Sigmoid colon (tissue), 7 donors: ENCODE data around the gene SLC4A9. TPM values are rescaled to one million over a fixed set of nuclear protein-coding genes. Genes with fewer than 3 reads are reported as not detected.
"Not testable (repeated sequence)": the region's sequence is repeated elsewhere in the genome, so short reads cannot be mapped to it uniquely, and the experiment has no call there.

ENCODE experiments used
- DNase-seq: peaks from one replicate; pipeline ENCODE4 v3.0.0-alpha.2; 2019
- H3K27ac ChIP-seq, 4 donors: fragments of 200-600 bp; sonication (generic); one replicate each; pipeline ENCODE4 v1.5.1; 2016 to 2019; ENCODE audit warnings: mild to moderate bottlenecking in 1 of 4
- H3K27me3 ChIP-seq, 3 donors: fragments of 200-600 bp; sonication (generic); one replicate each; pipeline ENCODE4 v1.5.1; 2019; ENCODE audit warnings: mild to moderate bottlenecking in 1 of 3
- H3K36me3 ChIP-seq, 4 donors: fragments of 200-600 bp; sonication (generic); one replicate each; pipeline ENCODE4 v1.5.1; 2016 to 2019
- H3K4me1 ChIP-seq, 4 donors: fragments of 200-600 bp; sonication (generic); one replicate each; pipeline ENCODE4 v1.5.1; 2017 to 2019
- H3K4me3 ChIP-seq, 4 donors: fragments of 200-600 bp; sonication (generic); one replicate each; pipeline ENCODE4 v1.5.1; 2017 to 2019; ENCODE audit warnings: mild to moderate bottlenecking in 2 of 4, moderate library complexity in 1 of 4
- H3K9me3 ChIP-seq, 4 donors: fragments of 200-600 bp in 3 of 4; sonication (generic) in 3 of 4; one replicate each; pipeline versions ENCODE4 v1.5.1 to v1.6.1; 2013 to 2019
- EP300 ChIP-seq, 4 donors: sonication (generic); formaldehyde crosslinking; IDR thresholded peaks; one replicate each; pipeline ENCODE4 v1.6.1; 2017; ENCODE audit warnings: antibody characterized with exemption in 4 of 4
- POLR2A ChIP-seq, 2 donors: fragments of 450-650 bp; IDR thresholded peaks; one replicate each; pipeline ENCODE4 v1.6.1; 2016; ENCODE audit warnings: antibody characterized with exemption in 2 of 2, mild to moderate bottlenecking in 2 of 2, moderate library complexity in 2 of 2
- POLR2AphosphoS5 ChIP-seq, 4 donors: sonication (generic); formaldehyde crosslinking; IDR thresholded peaks; one replicate each; pipeline ENCODE4 v1.6.1; 2017; ENCODE audit warnings: antibody characterized with exemption in 4 of 4
- WGBS, 2 donors: extraction: QIAGEN DNeasy Blood & Tissue Kit; methylation state at CpG; one replicate each; pipeline ENCODE4 v1.1.7; 2013; 5-methylcytosine and 5-hydroxymethylcytosine counted together
- intact Hi-C: fragments of 100-400 bp; cut with DNase I; formaldehyde crosslinking; loops from one replicate; pipeline ENCODE4 v1.15.1; 2023
- polyA plus RNA-seq, 3 donors: library from polyadenylated mRNA; stranded (reverse); fragments of 200-250 nt; gene quantifications; one replicate each; pipeline ENCODE4 v1.2.3, GENCODE V29; 2013
- small RNA-seq, 3 donors: library from RNA; depleted of rRNA; stranded (forward); fragments of <200 nt; gene quantifications; one replicate each; pipeline ENCODE3, GENCODE V24; 2016
- total RNA-seq, 4 donors: library from RNA; depleted of rRNA; stranded (reverse); fragments of >200 nt; gene quantifications; one replicate each; pipeline ENCODE4 v1.1.0, GENCODE V29; 2016
- TF ChIP-seq, protein P1 (sequence below), 4 experiments: fragments of 450-650 bp in 3 of 4; fragments of 200-600 bp in 1 of 4; IDR thresholded peaks; one replicate each; pipeline ENCODE4 v1.5.1; 2016 to 2019; ENCODE audit warnings: antibody characterized with exemption in 4 of 4, mild to moderate bottlenecking in 3 of 4, moderate library complexity in 2 of 4
- donor health status: healthy with polysubstance abuse.
- donor health status: Bipolar disorder and iron deficiency.
- donor health status: healthy.

SLC4A9 gene
- total and polyA plus RNA-seq, 7 donors, result 0.25 TPM; not detected in 6

DNA sequence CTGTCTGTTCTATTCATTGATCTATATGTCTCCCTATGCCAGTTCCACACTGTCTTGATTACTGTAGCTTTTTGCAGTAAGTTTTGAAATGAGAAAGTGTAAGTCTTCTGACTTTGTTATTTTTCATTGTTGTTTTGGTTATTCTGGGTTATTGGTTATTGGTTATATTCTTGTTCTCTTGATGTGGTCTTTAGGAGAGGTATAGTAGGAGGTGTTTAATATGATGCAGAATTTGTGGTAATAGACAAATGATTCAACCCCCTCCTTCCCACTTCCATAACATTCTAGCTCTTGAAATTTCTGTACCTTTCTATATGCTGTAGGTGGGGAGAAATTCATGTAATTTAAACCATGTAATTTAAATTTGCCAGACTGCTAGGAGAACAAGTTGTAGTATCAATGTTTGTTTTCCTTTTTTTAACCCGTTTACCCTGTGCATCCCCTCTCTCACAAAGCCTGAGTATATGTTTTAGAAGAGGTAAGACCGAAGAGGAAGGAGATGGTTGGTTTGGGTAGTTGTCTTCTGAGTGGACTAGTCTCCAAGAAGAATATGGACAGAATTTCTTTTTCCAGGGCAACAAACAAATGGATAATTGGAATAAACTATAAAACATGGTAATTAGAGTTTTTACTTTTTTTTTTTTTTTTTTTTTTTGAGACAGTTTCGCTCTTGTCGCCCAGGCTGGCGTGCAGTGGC is 60.8 kb downstream of the SLC4A9 start:
- H3K27ac ChIP-seq, result no peak overlapping the region
- peaks cover 0 to 22% (median 9%) of the 10 kb centered on the region in 4 donors for H3K4me1 ChIP-seq
- DNase-seq, result no peak
- no peaks in the 10 kb centered on the region for H3K36me3 ChIP-seq
- no peaks in the 10 kb centered on the region for H3K27me3 ChIP-seq
- TF ChIP-seq POLR2A (IDR thresholded peaks at IDR 0.05), result no peak
- no peak for TF ChIP-seq POLR2AphosphoS5 (IDR thresholded peaks at IDR 0.05)
- no peak overlapping the region for H3K4me3 ChIP-seq
- no peaks in the 10 kb centered on the region for H3K9me3 ChIP-seq
- WGBS, 2 donors, result 89 to 91% methylated on average over 5 of the region's 5 CpGs
- intact Hi-C loops, result no loop called here

DNA sequence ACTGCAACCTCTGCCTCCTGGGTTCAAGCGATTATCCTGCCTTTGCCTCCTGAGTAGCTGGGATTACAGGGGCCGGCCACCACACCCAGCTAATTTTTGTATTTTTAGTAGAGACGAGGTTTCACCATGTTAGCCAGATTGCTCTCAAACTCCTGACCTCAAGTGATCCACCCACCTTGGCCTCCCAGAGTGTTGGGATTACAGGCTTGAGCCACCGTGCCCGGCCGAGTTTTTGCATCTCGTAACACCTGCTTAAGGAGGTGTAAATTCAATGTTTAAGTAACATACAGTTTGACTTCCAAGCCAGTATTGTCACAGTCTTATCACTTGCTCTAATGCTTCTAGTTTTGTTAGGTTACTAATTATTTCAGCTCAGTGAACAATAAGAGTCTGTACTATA is 61.4 kb downstream of the SLC4A9 start:
- intact Hi-C loops, H3K27me3 ChIP-seq, H3K27ac ChIP-seq, H3K4me3 ChIP-seq, H3K9me3 ChIP-seq, DNase-seq, H3K36me3 ChIP-seq: not testable (repeated sequence)
- peaks cover 0 to 22% (median 9%) of the 10 kb centered on the region in 4 donors for H3K4me1 ChIP-seq
- WGBS, 2 donors, result 91% methylated on average over 7 of the region's 7 CpGs

DNA sequence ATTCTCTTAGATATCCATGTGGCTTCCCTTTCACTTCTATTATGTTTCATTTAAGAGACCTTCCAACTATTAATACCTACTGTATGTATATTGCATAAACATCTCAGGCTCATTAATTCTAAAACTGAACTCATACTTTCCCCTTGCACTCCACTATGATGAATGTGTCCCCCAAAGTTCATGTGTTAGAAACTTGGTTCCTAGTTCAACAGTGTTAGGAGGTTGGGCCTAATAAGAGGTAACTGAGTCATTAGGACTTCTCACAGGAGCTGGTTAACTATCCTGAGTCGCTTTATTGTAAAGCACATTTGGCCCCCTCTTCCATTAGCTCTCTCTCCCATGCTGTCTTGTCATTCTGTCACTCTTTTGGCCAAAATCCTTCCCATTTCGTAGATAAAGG is 63.6 kb downstream of the SLC4A9 start:
- Histone ChIP-seq H3K9me3 (no peaks in the 10 kb centered on the region), H3K4me1 (peaks cover 0 to 22% (median 9%) of the 10 kb centered on the region in 4 donors)

DNA sequence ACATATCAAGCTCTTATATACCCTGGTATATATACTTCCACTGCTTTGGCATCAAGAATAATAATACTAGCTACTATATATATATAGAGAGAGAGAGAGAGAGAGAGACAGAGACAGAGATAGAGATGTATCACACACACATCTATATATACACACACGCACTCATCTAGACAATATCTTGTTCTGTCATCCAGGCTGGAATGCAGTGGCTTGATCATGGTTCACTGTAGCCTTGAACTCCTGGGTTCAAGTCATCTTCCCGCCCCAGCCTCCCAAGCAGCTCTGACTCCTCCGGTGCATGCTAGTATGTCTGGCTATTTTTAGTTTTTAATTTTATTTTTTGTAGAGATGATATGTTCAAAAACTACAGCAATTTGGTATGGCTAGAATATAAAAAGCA is 64.1 kb downstream of the SLC4A9 start:
- Histone ChIP-seq H3K27me3 (no peaks in the 10 kb centered on the region), H3K9me3 (no peaks in the 10 kb centered on the region), H3K27ac (no peak overlapping the region), H3K36me3 (no peaks in the 10 kb centered on the region), H3K4me1 (peaks cover 0 to 16% (median 9%) of the 10 kb centered on the region in 4 donors), H3K4me3 (no peak overlapping the region)
- DNase-seq, result no peak
- WGBS, 2 donors, result 63 to 80% methylated on average over 3 of the region's 3 CpGs
- intact Hi-C loops, result no loop called here
- TF ChIP-seq POLR2AphosphoS5 (IDR thresholded peaks at IDR 0.05) (no peak), EP300 (IDR thresholded peaks at IDR 0.05) (no peak), POLR2A (IDR thresholded peaks at IDR 0.05) (no peak)
- TF ChIP-seq, protein P1, sequence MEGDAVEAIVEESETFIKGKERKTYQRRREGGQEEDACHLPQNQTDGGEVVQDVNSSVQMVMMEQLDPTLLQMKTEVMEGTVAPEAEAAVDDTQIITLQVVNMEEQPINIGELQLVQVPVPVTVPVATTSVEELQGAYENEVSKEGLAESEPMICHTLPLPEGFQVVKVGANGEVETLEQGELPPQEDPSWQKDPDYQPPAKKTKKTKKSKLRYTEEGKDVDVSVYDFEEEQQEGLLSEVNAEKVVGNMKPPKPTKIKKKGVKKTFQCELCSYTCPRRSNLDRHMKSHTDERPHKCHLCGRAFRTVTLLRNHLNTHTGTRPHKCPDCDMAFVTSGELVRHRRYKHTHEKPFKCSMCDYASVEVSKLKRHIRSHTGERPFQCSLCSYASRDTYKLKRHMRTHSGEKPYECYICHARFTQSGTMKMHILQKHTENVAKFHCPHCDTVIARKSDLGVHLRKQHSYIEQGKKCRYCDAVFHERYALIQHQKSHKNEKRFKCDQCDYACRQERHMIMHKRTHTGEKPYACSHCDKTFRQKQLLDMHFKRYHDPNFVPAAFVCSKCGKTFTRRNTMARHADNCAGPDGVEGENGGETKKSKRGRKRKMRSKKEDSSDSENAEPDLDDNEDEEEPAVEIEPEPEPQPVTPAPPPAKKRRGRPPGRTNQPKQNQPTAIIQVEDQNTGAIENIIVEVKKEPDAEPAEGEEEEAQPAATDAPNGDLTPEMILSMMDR (IDR thresholded peaks at IDR 0.05), result no peak

More for the DNA sequence above, 63.6 kb downstream of the SLC4A9 start:
- intact Hi-C loops, result no loop called here
- WGBS, 2 donors, result 94 to 99% methylated on average over 2 of the region's 2 CpGs
- no peak overlapping the region for H3K27ac ChIP-seq
- H3K27me3 ChIP-seq, result no peaks in the 10 kb centered on the region
- H3K4me3 ChIP-seq, result no peak overlapping the region
- DNase-seq, result no peak
- no peaks in the 10 kb centered on the region for H3K36me3 ChIP-seq
- TF ChIP-seq EP300 (IDR thresholded peaks at IDR 0.05) (no peak), POLR2AphosphoS5 (IDR thresholded peaks at IDR 0.05) (no peak), POLR2A (IDR thresholded peaks at IDR 0.05) (no peak)
- TF ChIP-seq, protein P1 (IDR thresholded peaks at IDR 0.05), result no peak

Small RNA genes lying within 50 kb of the gene (small RNA-seq; reads per million reads assigned to genes)
- gene RNU4-14P, result 0 reads per million in 3 donors

Other genes with a start within 250 kb of the SLC4A9 start
- gene PURA, start 246.1 kb upstream of the SLC4A9 start, total RNA-seq, result 10 to 100 TPM; 36.4 to 59.8 (median 40.3) TPM
- gene PURA, start 246.1 kb upstream of the SLC4A9 start, polyA plus RNA-seq, result 1 to 10 TPM; 3.6 to 4.8 (median 4.2) TPM
- 10 to 100 TPM; 24.7 to 35.2 (median 30.0) TPM for gene IGIP, start 234.3 kb upstream of the SLC4A9 start, total RNA-seq
- gene IGIP, start 234.3 kb upstream of the SLC4A9 start, polyA plus RNA-seq, result 1 to 10 TPM; 3.5 to 6.0 (median 3.9) TPM
- 10 to 100 TPM; 23.8 to 51.7 (median 36.2) TPM for gene CYSTM1, start 185.0 kb upstream of the SLC4A9 start, total RNA-seq
- 100 to 1,000 TPM; 207 to 597 (median 398) TPM for gene CYSTM1, start 185.0 kb upstream of the SLC4A9 start, polyA plus RNA-seq
- 100 to 1,000 TPM in 3 of 4 donors, 10 to 100 TPM in 1; 88.2 to 159 (median 123) TPM for gene PFDN1, start 57.1 kb upstream of the SLC4A9 start, total RNA-seq
- gene PFDN1, start 57.1 kb upstream of the SLC4A9 start, polyA plus RNA-seq, result 10 to 100 TPM; 61.8 to 85.9 (median 78.4) TPM
- gene HBEGF, start 13.6 kb upstream of the SLC4A9 start, total RNA-seq, result 10 to 100 TPM in 2 of 4 donors, 1 to 10 TPM in 2; 4.7 to 17.6 (median 10.4) TPM
- 10 to 100 TPM in 2 of 3 donors, 1 to 10 TPM in 1; 5.4 to 15.0 (median 11.6) TPM for gene HBEGF, start 13.6 kb upstream of the SLC4A9 start, polyA plus RNA-seq
- 100 to 1,000 TPM in 3 of 4 donors, 10 to 100 TPM in 1; 93.5 to 109 (median 106) TPM for gene ANKHD1, start 41.6 kb downstream of the SLC4A9 start, total RNA-seq
- 10 to 100 TPM; 25.8 to 65.3 (median 26.6) TPM for gene ANKHD1, start 41.6 kb downstream of the SLC4A9 start, polyA plus RNA-seq
- 10 to 100 TPM in 2 of 4 donors, 1 to 10 TPM in 2; 6.5 to 21.0 (median 12.1) TPM for gene EIF4EBP3, start 187.5 kb downstream of the SLC4A9 start, total RNA-seq
- gene EIF4EBP3, start 187.5 kb downstream of the SLC4A9 start, polyA plus RNA-seq, result 10 to 100 TPM; 37.2 to 60.7 (median 53.9) TPM
- gene SRA1, start 197.3 kb downstream of the SLC4A9 start, total RNA-seq, result 10 to 100 TPM; 17.8 to 30.5 (median 21.1) TPM
- 10 to 100 TPM; 32.7 to 48.3 (median 35.4) TPM for gene SRA1, start 197.3 kb downstream of the SLC4A9 start, polyA plus RNA-seq
- gene APBB3, start 204.4 kb downstream of the SLC4A9 start, total RNA-seq, result 10 to 100 TPM; 13.5 to 25.9 (median 19.3) TPM
- gene APBB3, start 204.4 kb downstream of the SLC4A9 start, polyA plus RNA-seq, result 10 to 100 TPM in 1 of 3 donors, 1 to 10 TPM in 2; 4.2 to 27.9 (median 4.4) TPM
- 10 to 100 TPM; 14.2 to 19.7 (median 17.9) TPM for gene SLC35A4, start 204.6 kb downstream of the SLC4A9 start, total RNA-seq
- gene SLC35A4, start 204.6 kb downstream of the SLC4A9 start, polyA plus RNA-seq, result 100 to 1,000 TPM in 1 of 3 donors, 10 to 100 TPM in 2; 60.1 to 101 (median 65.9) TPM